ACC112 (cell line): ENCODE measurements around the gene ARHGEF26.
"Not testable (repeated sequence)": the region's sequence is repeated elsewhere in the genome, so short reads cannot be mapped to it uniquely, and the experiment has no call there.

Experiments
- H2AFZ ChIP-seq: fragments of 200-600 bp; sonication (generic); one replicate; pipeline ENCODE4 v1.6.0; 2017; ENCODE audit warnings: antibody characterized with exemption, low read length; ENCODE audit not compliant: unreplicated experiment
- H3K27ac ChIP-seq: fragments of 200-600 bp; sonication (generic); 2 replicates; pipeline ENCODE4 v1.5.1; 2014; ENCODE audit warnings: low read depth, mild to moderate bottlenecking, antibody characterized with exemption, low read length, moderate library complexity
- H3K27me3 ChIP-seq: fragments of 200-600 bp; sonication (generic); 2 replicates; pipeline ENCODE4 v1.6.1; 2014; ENCODE audit warnings: mild to moderate bottlenecking, antibody characterized with exemption, low read length, moderate library complexity, mixed read lengths; ENCODE audit not compliant: insufficient read depth
- H3K36me3 ChIP-seq: fragments of 200-600 bp; sonication (generic); 2 replicates; pipeline ENCODE4 v1.6.1; 2016; ENCODE audit warnings: mild to moderate bottlenecking, antibody characterized with exemption, low read length, moderate library complexity, mixed read lengths; ENCODE audit not compliant: insufficient read depth
- H3K4me1 ChIP-seq: fragments of 200-600 bp; sonication (generic); one replicate; pipeline ENCODE4 v1.6.1; 2016; ENCODE audit warnings: low read length, mixed read lengths; ENCODE audit not compliant: insufficient read depth, unreplicated experiment, control insufficient read depth
- H3K4me3 ChIP-seq: fragments of 200-600 bp; sonication (generic); 2 replicates; pipeline ENCODE4 v1.5.1; 2014; ENCODE audit warnings: mild to moderate bottlenecking, low read depth, low read length
- H3K79me2 ChIP-seq: fragments of 200-600 bp; sonication (generic); one replicate; pipeline ENCODE4 v1.6.0; 2016; ENCODE audit warnings: low read length; ENCODE audit not compliant: control insufficient read depth, unreplicated experiment, insufficient read depth

The ARHGEF26 gene, protein sequence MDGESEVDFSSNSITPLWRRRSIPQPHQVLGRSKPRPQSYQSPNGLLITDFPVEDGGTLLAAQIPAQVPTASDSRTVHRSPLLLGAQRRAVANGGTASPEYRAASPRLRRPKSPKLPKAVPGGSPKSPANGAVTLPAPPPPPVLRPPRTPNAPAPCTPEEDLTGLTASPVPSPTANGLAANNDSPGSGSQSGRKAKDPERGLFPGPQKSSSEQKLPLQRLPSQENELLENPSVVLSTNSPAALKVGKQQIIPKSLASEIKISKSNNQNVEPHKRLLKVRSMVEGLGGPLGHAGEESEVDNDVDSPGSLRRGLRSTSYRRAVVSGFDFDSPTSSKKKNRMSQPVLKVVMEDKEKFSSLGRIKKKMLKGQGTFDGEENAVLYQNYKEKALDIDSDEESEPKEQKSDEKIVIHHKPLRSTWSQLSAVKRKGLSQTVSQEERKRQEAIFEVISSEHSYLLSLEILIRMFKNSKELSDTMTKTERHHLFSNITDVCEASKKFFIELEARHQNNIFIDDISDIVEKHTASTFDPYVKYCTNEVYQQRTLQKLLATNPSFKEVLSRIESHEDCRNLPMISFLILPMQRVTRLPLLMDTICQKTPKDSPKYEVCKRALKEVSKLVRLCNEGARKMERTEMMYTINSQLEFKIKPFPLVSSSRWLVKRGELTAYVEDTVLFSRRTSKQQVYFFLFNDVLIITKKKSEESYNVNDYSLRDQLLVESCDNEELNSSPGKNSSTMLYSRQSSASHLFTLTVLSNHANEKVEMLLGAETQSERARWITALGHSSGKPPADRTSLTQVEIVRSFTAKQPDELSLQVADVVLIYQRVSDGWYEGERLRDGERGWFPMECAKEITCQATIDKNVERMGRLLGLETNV

DNA sequence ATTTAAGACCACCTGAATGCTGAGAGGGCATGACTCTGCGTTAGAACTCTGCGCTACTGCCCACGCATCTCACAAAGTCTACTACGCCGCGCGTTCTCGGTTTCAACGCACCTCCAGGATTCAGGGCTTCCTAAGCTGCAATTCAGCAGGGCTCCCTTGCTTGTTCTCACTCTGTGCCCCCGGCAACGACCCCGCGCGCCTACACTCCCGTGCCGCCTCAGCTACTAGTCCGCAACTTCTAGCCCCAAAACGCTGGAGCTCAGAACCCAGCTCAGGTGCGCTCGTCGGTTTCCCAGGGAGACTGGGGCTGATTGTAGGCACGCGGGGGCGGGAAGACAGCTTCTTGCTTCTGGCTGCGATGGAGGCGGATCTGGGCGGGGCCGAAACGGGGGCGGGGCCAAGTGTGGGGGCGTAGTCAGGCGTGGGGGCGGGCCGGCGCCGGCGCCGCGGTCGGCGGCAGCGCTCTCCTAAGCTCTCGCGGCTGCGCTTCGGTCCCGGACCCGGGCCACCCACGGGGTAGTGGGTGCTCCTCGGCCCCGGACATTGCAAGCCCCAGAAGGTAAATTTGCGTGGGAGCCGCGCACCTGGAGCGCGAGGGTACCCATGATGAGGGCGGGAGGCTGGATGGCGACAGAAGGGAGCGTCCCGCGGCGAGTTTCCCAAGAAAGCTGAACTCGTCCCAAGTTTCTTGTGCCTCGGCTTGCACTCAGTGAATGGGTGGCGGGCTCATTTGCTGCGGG lies at the start of gene ARHGEF26:
Gene ARHGEF26, plus strand, starts transcription at position 430 of the 740 bp plus-strand sequence. CDS start 603 bp downstream, outside the sequence.
- Histone ChIP-seq H3K79me2 (peaks cover 7% of the 10 kb centered on the region), H3K27me3 (no peaks in the 10 kb centered on the region), H3K36me3 (no peaks in the 10 kb centered on the region), H3K4me1 (peaks cover 7% of the 10 kb centered on the region), H3K27ac (no peak within 1 kb of the TSS), H2AFZ (peak within 1 kb of the TSS; percentile 96), H3K4me3 (peak within 1 kb of the TSS; percentile 93)

DNA sequence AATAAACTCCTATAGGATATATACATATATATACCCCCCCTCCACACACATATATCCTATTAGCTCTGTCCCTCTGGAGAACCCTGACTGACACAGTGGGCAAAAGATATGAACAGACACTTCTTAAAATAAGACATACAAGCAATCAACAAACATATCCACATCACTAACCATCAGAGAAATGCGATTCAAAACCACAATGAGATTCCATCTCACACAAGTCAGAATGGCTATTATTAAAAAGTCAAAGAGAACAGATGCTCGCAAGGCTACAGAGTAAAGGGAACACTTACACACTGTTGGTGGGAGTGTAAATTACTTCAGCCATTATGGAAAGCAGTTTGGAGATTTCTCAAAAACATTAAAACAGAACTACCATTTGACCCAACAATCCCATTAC lies 46.2 kb upstream of the ARHGEF26 start:
- no peaks in the 10 kb centered on the region for H3K27me3 ChIP-seq

DNA sequence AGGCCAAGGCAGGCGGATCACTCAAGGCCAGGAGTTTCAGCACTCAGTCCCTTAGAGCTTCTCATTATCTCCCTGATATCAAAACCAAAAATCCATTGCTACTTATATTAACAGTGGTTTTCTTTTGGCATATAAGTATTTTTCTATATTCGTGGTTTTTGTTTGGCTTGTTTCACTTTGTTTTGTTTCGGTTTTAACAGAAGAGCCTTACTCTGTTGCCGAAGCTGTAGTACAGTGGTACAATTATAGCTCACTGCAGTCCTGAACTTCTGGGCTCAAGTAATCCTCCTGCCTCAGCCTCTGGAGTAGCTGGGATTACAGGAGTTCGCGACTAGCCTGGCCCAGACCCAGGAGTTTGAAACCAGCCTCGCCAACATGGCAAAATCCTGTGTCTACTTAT lies 42.5 kb upstream of the ARHGEF26 start:
- Histone ChIP-seq H3K27me3 (no peaks in the 10 kb centered on the region), H3K4me3 (no peak overlapping the region), H2AFZ (no peak overlapping the region), H3K4me1 (no peaks in the 10 kb centered on the region), H3K27ac (no peak overlapping the region), H3K36me3 (no peaks in the 10 kb centered on the region), H3K79me2 (no peaks in the 10 kb centered on the region)

More for the DNA sequence above, 46.2 kb upstream of the ARHGEF26 start:
- Histone ChIP-seq H3K4me1 (no peaks in the 10 kb centered on the region), H3K27ac (no peak overlapping the region), H2AFZ (no peak overlapping the region), H3K4me3 (no peak overlapping the region), H3K36me3 (no peaks in the 10 kb centered on the region), H3K79me2 (no peaks in the 10 kb centered on the region)

DNA sequence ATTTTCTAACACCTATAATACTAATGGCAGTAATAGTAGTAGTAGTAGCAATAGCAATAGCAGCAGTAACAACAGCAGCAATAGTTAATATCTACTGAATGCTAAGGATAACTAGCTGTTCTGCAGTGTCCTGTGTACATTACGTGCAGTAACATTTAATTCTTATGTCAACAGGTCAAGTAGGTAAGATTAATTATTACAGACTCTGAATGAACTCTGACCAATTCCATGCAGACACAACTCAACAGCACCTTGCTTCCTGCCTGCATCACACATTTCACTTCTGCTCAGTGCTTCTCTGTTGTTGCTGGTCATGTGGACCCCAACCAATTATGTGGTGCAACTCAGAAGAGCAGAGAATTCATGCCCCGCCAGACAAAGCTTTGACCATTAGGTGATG lies 39.9 kb upstream of the ARHGEF26 start:
- Histone ChIP-seq H2AFZ (no peak overlapping the region), H3K27me3 (0 out of 2 replicates have a peak, but pooled peaks cover 5% of the 10 kb centered on the region), H3K79me2 (no peaks in the 10 kb centered on the region), H3K36me3 (no peaks in the 10 kb centered on the region), H3K4me1 (no peaks in the 10 kb centered on the region), H3K4me3 (no peak overlapping the region), H3K27ac (no peak overlapping the region)

DNA sequence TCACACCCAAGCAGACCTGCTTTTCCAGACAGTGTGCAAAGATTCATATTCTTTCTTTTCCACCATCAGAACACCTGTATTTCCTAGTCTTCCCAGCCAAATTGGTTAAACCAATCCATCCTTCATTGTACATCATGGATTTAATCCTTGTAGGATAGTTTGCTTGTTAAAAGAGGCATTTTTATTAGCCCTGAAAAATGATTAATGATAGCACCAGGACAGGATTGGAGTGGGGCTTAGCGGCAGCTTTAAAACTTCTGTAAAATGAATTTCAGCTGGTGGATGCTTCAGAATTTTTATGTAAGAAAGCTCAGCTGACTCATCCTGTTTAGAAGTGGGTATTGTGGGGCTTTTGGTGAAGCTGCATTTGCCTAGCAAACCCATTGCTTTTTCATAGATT lies 36.1 kb upstream of the ARHGEF26 start:
- no peaks in the 10 kb centered on the region for H3K4me1 ChIP-seq
- H3K36me3 ChIP-seq = no peaks in the 10 kb centered on the region
- no peak overlapping the region for H3K4me3 ChIP-seq
- H3K79me2 ChIP-seq = no peaks in the 10 kb centered on the region
- no peak overlapping the region for H2AFZ ChIP-seq
- H3K27me3 ChIP-seq = 0 out of 2 replicates have a peak, but pooled peaks cover 5% of the 10 kb centered on the region
- H3K27ac ChIP-seq = no peak overlapping the region

- H3K36me3 ChIP-seq = no peaks in the 10 kb centered on the region
- no peak overlapping the region for H3K27ac ChIP-seq
- no peak overlapping the region for H3K4me3 ChIP-seq
- no peaks in the 10 kb centered on the region for H3K4me1 ChIP-seq
- H3K79me2 ChIP-seq = no peaks in the 10 kb centered on the region
- H3K27me3 ChIP-seq = 0 out of 2 replicates have a peak, but pooled peaks cover 5% of the 10 kb centered on the region
- H2AFZ ChIP-seq = no peak overlapping the region
These were observed 35.4 kb upstream of the ARHGEF26 start for GRCh38 chr3:154085799-154086198.

DNA sequence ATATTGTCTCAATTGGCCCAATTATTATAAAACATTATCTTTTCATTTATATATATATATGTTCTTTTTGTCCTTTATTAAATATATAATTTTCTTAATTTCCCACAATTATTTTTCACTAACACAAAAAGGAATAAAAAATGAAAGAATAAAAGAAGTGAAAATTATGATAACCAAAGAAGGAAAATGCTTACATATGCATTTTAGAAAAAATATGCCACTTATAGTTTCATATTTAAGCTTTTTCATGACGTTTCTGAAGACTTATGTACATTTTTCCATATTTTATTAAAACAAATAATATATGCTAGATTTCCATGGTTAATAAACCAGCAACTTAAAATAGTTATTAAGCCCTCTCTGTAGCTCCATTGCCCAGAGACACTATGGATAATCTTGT lies 34.9 kb upstream of the ARHGEF26 start:
- Histone ChIP-seq H3K27ac (no peak overlapping the region), H3K27me3 (0 out of 2 replicates have a peak, but pooled peaks cover 5% of the 10 kb centered on the region), H2AFZ (no peak overlapping the region), H3K4me3 (no peak overlapping the region), H3K79me2 (no peaks in the 10 kb centered on the region), H3K4me1 (no peaks in the 10 kb centered on the region), H3K36me3 (no peaks in the 10 kb centered on the region)

- H3K4me3 ChIP-seq, H2AFZ ChIP-seq, H3K27me3 ChIP-seq, H3K36me3 ChIP-seq, H3K4me1 ChIP-seq, H3K27ac ChIP-seq, H3K79me2 ChIP-seq: not testable (repeated sequence)
These were observed 33.3 kb upstream of the ARHGEF26 start for GRCh38 chr3:154087756-154088480.

GRCh38 chr3:154089421-154090420 lies 31.5 kb upstream of the ARHGEF26 start:
- H3K4me1 ChIP-seq = no peaks in the 10 kb centered on the region
- no peak overlapping the region for H3K4me3 ChIP-seq
- H3K36me3 ChIP-seq = no peaks in the 10 kb centered on the region
- no peaks in the 10 kb centered on the region for H3K79me2 ChIP-seq
- no peak overlapping the region for H2AFZ ChIP-seq
- no peak overlapping the region for H3K27ac ChIP-seq
- no peaks in the 10 kb centered on the region for H3K27me3 ChIP-seq
